GM19351 (cell line): Measurements from ENCODE around the gene LRP11.
A peak's percentile ranks its signal among the peaks of the same experiment; 100 is the strongest.
"Not testable (repeated sequence)": the region's sequence is repeated elsewhere in the genome, so short reads cannot be mapped to it uniquely, and the experiment has no call there.

Source experiments
- ATAC-seq: cut with Tn5 transposase; IDR thresholded peaks from one replicate; pipeline ENCODE4 v1.9.1; 2021; ENCODE audit warnings: mild to moderate bottlenecking, moderate library complexity; ENCODE audit not compliant: unreplicated experiment

LRP11 gene

DNA sequence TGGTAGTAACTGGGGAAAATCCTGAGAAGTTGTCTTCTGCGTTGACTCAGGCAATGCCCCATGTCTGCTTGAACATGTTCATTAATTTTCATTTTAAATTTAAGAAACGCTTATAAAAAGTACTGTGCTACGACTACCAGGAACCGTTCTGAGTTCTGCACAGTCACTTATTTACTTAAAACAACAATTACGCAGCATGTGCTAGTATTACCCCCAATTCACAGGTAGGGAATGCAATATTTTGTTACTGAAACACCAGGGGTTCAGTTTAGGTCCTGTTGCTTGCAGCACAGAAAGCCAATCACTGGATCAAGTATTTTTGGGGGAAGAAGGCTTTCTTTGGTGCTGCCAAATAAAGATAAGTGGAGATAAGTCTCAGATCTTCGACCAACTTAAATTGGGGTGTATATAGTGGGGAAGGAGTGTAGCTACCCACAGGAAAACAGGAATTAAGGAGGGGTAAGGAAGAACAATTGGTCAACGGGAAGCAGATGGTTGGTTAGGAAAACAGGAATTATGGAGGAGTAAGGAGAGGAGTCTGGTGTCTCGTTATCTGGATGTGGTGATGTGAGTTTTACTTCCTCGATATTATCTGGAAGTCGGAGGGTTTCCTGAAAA is 5.2 kb upstream of the LRP11 start:
- ATAC-seq, result no peak

DNA sequence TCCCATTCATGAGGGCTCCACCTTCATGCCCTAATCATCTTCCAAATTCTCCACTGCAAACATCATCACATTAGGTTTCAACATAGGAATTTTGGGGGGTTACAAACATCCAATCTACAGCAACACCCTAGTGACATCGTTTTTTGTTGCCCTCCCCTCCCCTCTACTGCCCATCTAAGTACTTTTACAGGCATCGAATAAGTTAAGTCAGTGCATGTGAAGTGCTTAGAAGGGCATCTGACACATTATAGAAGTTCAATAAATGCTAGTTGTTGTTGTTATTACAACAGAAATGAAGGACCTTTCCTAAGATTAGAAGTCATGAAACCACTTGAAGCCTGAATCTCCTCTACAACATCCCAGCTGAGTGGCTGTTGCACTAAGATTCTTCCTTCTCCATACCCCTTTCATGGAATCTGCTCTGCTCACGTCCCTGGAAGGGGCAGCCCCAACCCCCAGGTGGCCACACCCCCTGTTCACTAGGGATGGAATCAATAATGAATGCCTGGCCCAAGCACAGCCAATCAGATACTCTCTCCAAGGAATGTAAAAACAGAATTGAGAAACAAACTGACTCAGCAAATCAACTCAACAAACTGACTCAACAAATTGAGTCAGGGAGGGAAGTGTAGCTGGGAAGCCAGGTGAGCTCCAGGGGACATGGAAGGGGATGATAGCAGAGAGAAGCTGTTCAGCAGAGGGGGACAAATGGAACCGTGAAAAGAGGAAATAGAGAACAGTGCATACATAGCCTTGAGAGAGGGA is 3.9 kb upstream of the LRP11 start:
- no peak for ATAC-seq

DNA sequence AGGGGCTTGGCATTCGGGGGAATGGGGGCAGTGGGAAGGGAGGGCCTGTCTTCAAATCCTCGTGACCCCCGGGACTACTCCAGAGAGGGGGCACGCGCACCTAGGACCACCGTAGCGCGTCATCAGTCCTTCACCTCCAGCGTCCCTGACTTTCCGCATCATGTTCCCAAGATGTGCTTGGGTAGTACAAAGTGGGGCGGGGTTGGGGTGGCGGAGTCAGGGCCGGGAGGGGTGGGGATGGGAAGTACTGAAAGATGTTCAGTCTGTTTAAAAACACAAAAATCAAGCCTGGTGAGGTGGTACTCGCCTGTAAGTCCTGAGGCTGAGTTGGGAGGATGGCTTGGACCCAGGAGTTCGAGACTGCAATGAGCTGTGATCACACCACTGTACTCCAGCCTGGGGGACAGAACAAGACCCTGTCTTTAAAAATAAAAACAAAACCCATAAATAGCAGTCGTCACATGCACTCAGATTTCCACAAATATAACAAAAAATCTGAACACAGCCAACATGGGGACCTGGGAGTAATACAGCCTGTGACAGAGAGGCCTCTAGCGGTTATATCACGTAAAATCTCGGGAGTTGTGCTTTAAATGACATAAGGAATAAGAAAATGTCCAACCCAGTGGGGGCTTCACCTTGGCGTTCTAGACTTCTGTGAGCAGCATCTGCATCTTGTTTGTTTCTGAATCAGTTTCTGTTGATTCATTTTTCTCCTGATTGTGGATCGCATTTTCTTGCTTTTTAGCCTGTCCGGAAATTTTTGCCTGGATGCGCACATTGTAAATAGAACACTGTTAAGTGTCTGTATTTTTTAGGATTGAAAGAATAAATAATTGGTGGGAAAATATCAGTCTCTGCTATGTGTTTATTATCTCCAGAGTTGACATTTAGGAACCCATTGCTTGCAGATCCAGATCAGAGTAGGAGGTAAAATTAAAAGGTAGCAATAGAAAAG is 698 bp upstream of the LRP11 start:
- ATAC-seq, result peak; percentile 37

DNA sequence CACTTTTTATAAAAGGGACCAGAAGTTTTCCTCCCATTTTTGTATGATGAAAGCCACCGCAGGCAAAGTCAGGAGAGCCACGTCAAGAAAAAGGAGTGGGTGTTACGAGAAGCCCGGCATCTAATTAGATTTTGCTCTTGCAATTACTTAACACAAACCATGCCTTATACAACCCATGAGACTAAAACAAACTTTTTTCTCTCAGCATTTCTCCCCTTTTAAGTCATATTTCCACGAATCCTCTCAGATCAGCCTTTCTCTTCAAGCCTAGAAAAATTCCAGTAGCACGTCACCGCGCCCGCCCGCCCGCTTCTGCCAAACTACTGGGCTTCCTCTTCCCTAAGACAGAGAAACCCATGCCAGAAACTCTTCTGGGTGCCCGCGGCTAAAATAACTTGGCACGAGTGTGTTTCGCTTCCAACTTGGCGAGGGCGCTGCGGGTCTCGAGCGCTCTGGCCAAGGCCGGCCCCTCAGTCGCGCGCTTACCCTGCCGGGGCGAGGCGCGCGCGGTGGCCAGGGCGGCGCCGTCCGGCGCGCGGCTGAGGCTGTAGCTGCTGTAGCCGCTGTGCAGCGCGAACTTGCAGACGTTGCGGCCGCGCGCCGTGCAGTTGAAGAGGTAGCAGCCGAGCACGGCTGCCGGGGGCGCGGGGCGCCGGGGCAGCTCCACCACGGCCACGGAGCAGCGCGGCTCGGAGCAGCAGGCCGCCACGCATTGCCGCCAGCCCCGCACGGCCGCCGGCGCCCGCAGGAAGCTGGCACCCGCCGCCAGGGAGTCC is 1.0 kb downstream of the LRP11 start:
- ATAC-seq, result peak; percentile 35

DNA sequence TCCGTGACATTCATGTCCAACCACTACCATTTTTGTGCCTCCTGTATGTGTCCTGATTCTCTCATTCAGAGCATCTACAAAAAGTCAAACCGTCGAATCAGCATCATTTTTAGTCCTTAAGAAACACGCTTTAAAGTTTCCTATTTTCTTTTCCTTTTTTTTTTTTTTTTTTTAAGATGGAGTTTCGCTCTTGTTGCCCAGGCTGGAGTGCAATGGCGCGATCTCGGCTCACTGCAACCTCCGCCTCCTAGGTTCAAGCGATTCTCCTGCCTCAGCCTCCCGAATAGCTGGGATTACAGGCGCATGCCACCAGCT is 1.8 kb downstream of the LRP11 start:
- not testable (repeated sequence) for ATAC-seq

DNA sequence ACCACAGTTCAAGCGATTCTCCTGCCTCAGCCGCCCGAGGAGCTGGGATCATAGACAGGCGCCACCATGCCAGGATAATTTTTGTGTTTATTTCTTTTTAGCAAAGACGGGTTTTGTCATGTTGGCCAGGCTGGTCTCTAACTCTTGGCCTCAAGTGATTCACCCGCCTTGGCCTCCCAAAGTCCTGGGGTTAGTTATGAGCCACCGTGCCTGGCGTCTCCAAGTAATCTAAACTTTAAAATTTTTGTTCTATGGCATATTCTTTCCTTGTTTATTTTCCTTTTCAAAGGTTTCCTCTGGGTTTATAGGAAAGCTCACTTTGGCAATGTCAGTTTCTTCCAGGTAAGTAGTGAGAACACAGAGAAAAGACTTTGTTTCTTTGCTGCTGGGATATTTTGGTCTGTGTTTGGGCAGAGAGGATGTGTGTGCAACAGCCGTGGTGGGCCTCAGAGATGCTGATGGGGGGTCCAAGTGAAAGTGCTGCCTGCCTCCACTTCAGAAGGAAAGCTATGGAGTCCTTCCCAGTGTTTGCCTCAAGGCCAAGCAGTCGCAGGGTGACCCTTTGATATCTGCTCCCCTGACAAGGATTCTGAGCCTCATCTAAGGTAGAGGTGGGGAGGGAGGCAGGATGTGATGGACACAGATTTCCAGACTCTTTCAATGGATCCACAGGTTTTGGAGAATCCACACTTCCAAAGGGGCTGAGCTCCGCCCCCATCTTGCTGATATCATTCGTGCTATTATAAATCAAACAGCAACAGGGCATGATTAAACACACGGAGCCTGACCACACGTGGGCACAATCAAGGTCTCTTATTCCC is 2.3 kb downstream of the LRP11 start:
- no peak for ATAC-seq

DNA sequence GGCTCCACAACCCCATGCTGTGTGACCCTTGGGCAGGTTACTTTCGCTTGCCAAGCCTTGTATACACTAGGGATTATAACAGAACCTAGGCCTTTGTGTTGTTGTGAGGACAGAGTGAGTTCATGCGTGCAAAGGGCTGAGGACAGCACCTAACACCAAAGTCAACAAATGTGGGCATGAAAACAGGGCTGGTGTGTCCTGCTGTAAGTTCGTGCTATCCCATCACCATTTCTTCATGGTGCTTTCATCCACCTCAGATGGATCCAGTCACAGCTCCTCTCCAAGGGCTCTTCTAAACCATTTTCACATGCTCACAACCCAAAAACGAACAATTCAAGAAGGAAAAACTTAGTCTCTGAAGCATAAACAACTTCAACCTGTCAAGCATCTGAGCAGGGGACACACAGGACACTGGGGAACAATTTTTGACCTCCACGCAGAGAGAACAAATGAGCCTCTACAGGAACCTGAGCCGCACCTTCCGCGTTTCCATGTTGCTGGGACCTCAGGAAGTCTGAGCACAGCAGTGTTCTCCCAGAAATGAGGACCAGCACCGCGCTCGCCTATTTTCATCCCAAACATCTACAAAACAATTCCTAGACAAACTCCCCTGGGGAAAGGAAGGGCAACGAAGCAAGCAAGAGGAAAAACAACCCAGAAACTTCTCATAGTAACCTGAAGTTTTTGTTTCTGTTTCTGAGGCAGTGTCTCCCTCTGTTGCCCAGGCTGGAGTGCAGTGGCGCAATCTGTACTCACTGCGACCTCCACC is 3.1 kb downstream of the LRP11 start:
- no peak for ATAC-seq

DNA sequence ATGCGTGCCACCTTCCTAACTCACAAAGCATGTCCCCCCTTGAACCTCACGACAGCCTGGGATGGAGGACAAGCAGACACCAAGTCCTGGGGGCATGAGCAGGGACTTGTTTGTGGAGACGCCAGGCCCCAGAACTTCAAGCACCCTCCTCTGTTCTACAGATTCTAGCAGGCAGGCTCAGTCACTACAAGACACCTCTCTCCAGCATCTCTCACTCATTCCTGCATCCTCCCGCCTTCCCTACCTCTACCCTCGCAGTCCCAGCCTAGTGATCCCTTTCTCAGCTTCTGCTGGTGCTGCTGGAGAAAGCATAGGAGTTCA is 3.7 kb downstream of the LRP11 start:
- no peak for ATAC-seq

DNA sequence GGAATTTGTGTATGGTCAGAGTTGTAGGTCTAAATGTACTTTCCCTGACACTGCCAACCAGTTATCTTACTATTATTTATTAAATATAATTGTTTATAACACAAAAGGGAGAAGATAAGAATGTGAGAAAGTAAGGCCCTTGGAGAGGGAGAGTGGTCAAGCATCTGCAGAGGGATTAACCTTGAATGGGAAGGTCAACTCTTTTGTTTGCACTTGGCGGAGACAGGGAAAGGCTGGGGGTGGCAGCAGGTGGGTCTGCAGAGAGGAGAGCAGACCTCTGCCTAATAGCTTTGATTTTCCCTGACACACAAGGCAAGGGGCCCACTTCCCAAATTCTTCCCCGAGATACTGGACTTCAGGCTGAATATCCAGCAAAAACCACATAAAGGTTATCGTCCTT is 4.2 kb downstream of the LRP11 start:
- no peak for ATAC-seq

DNA sequence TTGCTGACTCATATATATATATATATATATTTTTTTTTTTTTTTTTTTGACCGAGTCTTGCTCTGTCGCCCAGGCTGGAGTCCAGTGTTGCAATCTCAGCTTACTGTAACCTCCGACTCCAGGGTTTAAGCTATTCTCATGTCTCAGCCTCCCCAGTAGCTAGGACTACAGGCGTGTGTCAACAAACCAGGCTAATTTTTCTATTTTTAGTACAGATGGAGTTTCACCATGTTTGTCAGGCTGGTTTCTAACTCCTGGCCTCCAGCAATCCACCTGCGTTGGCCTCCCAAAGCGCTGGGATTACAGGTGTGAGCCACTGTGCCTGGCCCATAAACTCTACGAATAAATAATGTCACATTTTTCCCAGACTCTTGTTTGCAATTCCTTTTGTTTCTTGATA is 4.8 kb downstream of the LRP11 start:
- ATAC-seq, result no peak

DNA sequence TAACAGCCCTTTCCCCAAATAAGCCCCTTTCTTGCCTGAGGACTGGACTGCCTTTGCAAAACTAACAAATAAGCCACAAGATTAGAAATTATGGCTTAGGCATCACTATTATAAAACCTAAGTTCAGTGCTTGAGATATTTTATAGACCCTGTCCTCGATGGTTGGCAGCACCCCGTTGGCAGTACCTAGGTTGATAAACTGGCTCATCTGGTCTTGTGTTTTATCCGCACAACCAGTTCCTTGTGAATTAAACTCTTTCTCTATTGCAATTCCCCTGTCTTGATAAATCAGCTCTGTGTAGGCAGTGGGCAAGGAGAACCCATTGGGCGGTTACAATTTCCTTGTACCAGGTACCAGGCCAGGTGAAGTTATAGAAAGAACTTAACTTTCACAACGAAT is 6.6 kb downstream of the LRP11 start:
- no peak for ATAC-seq

DNA sequence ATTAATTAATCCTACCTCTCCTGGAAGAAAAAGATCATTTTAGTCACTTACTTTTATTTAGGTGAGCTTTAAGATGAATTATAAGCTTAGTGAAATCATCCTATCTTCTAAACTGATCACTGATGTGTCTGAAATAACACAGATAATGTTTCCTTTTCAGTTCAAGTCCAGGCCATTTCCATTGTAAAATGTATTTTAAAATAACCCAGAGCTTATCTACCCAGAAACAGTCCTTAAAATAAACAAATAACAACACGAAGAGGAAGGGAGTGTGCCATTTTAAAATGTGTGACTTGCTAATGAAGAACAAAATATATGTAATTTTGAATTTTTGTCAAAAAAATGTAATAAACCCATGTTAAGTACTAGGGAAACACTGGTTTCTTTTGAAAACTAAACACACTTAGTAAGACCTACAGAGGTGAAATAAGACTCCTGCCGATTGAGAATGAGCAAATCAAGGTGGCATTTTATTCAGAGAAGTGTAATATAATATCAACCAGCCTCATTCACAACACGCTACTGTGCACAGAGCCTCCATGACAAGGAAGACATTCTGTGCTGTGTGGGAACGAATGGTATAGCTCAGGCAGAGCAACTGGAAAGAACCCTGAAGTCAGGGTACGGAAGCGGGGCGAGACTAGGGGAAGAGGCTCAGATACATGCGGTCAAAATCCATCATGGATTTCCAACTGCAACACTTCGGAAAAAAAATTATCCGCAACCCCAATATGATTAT is 7.7 kb downstream of the LRP11 start:
- ATAC-seq, result no peak

DNA sequence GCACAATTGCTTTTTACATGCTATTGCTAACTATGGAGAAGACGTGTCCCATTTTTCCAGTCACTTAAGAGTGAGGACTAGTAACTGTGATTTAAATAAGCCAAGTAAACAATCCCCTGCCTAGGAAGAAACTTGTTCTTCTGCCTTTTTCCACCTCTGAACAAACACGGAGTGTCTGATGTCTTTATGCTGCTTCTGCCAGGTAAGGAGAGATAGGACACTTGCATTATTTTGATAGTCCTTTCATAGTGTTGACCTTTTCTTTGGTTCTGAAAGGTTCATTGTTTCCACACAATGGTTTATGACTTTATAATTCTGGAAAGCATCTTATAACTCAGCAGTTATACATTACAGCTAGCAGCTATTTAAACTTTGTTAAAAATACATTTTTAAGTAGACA is 8.4 kb downstream of the LRP11 start:
- ATAC-seq, result no peak

DNA sequence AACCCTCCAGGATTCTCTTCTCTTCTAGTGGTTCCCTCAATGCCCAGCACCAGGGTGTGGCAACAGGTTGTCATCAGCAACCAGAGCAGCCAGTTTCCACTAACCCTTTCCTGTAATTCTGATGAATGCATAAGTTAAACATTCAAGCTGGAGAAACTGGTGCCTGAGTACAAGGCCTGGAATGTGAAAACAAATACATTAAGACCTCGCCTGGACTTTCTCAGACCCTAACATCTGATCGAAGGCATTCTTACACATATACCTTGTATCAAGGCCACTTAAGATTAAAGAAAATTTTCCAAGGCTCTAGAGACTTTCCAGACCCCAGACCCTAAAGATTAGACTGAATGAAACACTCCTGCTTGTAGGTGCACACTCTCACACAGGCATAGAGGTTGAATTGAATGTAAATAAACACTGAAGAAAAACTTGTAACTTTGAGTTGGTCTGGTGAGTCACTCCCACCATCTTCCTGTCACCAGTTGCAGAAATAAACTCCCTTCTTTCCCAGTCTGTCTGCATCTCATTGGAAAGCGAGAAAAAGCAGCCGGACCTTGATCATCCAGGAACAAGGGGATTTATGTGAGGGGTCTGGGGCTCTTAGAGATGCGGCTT is 9.0 kb downstream of the LRP11 start:
- ATAC-seq, result no peak

DNA sequence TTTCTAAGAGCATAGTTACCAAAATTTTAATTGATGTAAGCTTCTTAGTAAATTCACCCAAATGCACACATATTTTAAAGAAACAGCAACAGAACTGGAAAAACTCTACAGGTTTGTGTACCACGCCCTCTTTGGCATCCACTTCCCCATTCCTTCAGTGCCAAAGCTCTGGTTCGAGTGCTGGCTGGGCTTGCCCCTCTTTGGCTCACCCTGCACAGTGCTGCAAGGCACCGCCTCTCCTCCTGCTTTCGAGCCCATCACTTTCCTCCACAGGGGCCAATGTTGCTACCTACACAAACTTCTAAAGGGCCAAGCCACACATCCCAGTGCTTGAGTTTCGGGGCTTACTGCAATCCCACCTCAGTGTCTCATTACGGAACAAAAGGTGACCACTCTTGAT is 9.6 kb downstream of the LRP11 start:
- ATAC-seq, result no peak

DNA sequence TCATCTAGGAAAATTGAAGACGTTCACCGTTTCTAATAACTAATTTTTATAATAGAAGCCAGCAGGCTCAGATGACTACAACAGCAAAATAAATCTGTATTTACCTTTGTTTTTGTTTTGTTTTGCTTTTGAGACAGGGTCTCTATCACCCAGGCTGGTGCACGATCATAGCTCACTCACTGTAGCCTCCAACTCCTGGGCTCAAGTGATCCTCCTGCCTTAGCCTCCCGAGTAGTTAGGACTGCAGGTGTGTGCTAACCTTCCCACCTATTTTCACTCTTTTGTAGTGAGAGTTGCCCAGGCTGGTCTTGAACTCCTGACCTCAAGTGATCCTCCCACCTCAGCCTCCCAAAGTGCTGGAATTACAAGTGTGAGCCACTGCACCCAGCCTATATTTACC is 10.1 kb downstream of the LRP11 start:
- ATAC-seq, result not testable (repeated sequence)

DNA sequence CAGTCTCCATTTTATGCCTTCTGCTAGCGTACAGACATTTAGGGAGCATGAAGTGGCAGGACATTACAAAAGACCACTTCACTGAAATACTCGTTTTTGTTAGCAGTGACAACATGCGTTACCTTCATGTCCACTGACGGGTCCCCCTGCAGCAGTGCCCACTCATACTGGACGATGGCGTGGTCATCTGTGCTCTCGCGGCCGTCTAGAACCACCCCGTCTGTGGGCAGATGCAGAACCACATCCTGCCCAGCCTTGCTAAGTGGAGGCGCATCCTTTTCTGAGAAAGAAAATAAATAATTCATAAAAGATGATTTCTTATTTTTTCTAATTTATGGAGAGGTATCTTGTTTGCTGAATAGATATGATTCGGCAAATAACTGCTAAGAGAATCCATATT is 11.3 kb downstream of the LRP11 start:
- ATAC-seq, result no peak

DNA sequence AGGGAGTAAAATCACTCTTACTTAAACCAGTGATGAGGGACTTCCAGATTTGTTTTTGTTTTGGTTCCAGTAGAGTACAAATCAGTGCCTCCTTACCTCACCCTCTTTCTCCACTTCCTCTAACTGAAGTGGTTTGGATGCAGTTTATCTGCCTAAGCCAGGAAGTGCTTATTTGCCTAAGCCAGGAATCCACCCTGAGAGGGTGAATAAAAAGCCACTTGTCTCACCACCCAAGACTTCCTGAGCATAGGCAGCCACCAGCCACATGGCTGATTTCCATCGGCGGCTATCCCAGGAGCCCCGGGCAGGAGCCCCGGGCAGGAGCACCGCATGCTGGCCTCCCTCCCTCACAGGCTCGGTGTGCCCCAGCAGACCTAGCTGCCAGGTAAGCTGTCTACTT is 12.0 kb downstream of the LRP11 start:
- peak; percentile 66 for ATAC-seq
